C4-2B (cell line): ENCODE results near the gene NEDD4L.
A peak's percentile ranks its signal among the peaks of the same experiment; 100 is the strongest.

ENCODE experiments used
- H3K27ac ChIP-seq: fragments of 450-650 bp; 2 replicates; pipeline ENCODE4 v1.5.1; 2017
- CTCF ChIP-seq: fragments of 450-650 bp; conservative IDR thresholded peaks from 2 replicates; pipeline ENCODE4 v1.5.1; 2017; ENCODE audit warnings: mild to moderate bottlenecking
- ZFX ChIP-seq: fragments of 450-650 bp; IDR thresholded peaks from 2 replicates; pipeline ENCODE4 v1.6.1; 2017

The NEDD4L gene

DNA sequence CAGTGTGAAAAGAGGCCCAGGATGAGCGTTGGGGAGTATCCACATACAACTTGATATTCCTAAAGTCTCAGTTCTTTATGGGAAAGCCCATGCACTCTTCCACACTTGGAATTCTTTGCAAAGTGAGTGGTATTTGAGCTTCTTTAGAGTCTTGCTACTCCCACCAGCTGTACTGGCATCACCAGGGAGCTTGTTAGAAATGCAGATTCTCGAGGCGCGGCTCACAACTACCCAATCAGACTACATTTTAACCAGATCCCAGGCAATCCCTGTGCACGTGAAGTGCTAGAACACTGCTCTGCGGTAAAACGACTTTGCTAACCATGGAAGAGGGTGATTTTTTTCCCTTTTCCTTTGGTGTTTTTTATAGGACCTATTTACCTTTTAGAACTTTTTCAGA, 184.7 kb downstream of the NEDD4L start:
- TF ChIP-seq ZFX = no peak
- peak overlapping the region; percentile 85 for H3K27ac ChIP-seq

DNA sequence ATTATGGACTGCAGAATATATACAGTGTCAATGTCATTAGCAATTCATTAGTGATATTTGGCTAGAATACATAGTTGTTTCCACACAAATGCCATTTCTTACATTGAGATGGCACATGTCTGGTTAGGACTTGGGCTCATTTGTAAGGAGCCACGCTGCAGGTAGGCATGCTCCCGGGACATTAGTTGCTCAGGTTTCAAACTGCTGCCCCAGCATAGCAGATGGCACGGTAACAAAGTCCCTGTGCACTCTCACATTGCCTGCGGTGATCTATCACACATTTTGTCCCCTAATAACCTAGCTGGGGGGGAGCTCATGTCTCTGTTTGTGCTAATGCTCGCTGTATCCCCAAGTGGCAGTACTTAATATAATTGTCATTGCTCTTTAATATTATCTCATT, 185.1 kb downstream of the NEDD4L start:
- no peak for TF ChIP-seq ZFX
- no peak; the same call in 1 of the 2 replicates for TF ChIP-seq CTCF
- peak overlapping the region; percentile 85 for H3K27ac ChIP-seq

DNA sequence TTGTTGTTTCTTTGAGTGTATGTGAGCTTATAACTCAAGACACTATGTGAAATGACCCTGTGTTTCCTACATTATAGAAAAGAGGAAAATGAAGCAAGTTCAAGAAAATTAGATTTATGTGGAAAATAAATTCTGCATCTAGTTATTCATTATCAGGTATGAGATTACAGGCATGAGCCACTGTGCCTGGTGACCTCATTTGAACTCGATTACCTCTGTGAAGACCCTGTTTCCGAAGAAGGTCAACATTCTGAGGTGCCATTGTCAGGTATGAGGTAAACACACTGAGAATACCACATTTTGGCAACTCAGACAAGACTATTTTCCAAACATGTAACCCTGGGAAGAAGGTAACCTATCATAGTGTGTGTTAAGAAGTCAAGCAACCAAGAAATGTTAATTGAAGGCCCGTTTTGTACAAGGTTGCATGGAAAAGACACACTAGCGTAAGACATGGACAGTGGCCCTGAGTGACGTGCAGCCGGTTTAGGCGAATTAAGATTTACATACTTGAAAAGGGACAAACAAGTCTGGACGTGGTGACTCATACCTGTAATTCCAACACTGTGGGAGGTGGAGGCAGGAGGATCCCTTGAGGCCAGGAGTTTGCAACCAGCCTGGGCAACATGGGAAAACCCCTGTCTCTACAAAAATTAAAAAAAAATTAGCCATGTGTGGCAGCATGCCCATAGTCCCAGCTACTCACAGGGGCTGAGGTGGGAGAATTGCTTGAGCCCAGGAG, 186.6 kb downstream of the NEDD4L start:
- no peak for TF ChIP-seq CTCF
- no peak for TF ChIP-seq ZFX
- H3K27ac ChIP-seq = peak overlapping the region; percentile 99

GRCh38 chr18:58231930-58232329, 187.9 kb downstream of the NEDD4L start:
- peak overlapping the region; percentile 99 for H3K27ac ChIP-seq
- peak; percentile 76 for TF ChIP-seq CTCF
- TF ChIP-seq ZFX = no peak

DNA sequence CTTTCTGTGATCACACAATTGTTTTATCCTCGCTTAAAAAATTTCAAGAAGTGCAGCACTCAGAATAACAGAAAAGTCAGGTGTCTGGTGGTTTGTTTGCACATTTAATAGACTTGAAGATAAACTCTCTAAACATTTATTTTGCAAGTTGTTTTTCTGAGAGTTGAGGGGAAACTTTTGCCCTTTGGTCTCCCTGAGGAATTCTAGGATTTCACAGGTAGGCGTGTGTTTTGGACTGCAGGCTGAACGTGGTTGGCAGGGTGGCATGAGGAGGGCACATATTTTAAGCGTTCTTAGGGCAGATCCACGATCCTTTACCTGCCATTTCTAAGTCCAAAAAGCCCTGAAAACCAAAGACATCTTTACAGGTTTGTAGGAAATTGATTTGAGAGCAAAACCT, 188.6 kb downstream of the NEDD4L start:
- TF ChIP-seq ZFX (no peak), CTCF (no peak)
- peak overlapping the region; percentile 99; the same call in 1 of the 2 replicates for H3K27ac ChIP-seq

DNA sequence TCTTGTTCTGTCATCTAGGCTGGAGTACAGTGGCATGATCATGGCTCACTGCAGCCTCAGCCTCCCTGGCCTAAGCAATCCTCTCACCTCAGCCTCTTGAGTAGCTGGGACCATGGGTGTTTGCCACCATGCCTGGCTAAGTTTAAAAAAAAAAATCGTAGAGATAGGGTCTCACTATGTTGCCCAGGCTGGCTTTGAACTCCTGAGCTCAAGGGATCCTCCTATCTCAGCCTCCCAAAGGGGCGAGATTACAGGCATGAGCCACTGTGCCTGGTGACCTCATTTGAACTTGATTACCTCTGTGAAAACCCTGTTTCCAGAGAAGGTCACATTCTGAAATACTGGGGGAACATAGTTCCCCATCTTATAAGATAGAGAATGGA, 190.3 kb downstream of the NEDD4L start:
- H3K27ac ChIP-seq = peak overlapping the region; percentile 99
- TF ChIP-seq ZFX = no peak
- TF ChIP-seq CTCF = no peak

DNA sequence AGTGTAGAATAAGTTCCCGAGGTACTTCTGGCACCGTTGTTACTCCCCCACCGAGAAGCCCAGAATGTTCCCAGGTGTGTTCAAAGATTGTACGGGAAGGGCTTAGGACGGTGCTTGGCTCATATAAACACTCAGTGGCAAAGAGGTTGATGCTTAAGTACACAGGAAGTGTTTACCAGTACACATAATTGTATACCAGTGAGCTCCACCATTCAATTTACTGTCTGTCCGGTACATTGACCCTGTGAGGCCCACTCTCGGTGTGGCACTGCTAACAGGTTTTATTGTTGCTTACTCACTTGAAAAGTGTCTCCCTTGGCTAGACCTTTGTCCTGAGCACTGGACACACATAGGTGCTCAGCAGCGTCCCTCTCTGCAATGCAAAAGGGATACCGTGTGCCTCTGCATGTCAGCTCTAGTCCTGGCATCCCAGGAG, 191.0 kb downstream of the NEDD4L start:
- TF ChIP-seq CTCF (no peak), ZFX (no peak)
- H3K27ac ChIP-seq = peak overlapping the region; percentile 99

DNA sequence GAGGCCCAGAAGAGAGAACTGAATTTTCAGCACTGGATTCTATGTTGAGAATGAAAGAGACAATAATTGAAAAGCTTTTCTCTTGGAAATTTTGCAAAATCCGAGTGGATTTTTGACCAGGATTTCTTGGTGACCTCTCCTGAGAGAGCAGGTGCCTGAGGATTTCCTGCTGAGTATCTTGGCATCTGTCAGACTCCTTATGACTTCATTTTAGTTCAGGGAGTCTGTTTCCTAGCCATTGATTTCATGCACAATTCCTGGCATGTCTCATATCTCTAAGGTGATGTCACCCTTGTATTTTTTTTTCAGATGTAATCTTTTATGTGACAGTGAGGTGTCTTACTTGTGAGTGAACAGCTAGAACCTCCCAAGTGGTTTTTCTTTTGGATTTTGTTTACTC, 195.9 kb downstream of the NEDD4L start:
- no peak for TF ChIP-seq CTCF
- no peak for TF ChIP-seq ZFX
- H3K27ac ChIP-seq = peak overlapping the region; percentile 82
